Spleen (tissue), 7 donors: ENCODE data around the gene TMEM219.

Experiments
- POLR2A ChIP-seq, 3 donors: fragments of 450-650 bp; IDR thresholded peaks; one replicate each; pipeline ENCODE4 v1.5.1; 2017; ENCODE audit warnings: antibody characterized with exemption in 3 of 3, mild to moderate bottlenecking in 1 of 3
- POLR2AphosphoS5 ChIP-seq, 3 donors: sonication (generic); formaldehyde crosslinking; IDR thresholded peaks; one replicate each; pipeline ENCODE4 v1.5.1; 2017; ENCODE audit warnings: antibody characterized with exemption in 3 of 3
- TF ChIP-seq, protein P1 (sequence below), 11 experiments: fragments of 200-600 bp in 7 of 11; fragments of 450-650 bp in 4 of 11; sonication (generic) in 4 of 11; IDR thresholded peaks in 8 of 11; conservative IDR thresholded peaks in 3 of 11; 1 replicate in 7 of 11; 2 replicates in 4 of 11; pipeline versions ENCODE4 v1.4.0 to v1.8.0; 2016 to 2021; ENCODE audit warnings: antibody characterized with exemption in 11 of 11, inconsistent platforms in 4 of 11, mild to moderate bottlenecking in 1 of 11
- donor health status: DM: no; HTN: no; CAD: no; lungs with moderate emphysema.
- donor health status: DM: no; HTN: no; CAD: no.
- donor health status: DM: no; HTN: no; CAD: no.

- TF ChIP-seq POLR2A (IDR thresholded peaks at IDR 0.05): no peak
- TF ChIP-seq, protein P1, sequence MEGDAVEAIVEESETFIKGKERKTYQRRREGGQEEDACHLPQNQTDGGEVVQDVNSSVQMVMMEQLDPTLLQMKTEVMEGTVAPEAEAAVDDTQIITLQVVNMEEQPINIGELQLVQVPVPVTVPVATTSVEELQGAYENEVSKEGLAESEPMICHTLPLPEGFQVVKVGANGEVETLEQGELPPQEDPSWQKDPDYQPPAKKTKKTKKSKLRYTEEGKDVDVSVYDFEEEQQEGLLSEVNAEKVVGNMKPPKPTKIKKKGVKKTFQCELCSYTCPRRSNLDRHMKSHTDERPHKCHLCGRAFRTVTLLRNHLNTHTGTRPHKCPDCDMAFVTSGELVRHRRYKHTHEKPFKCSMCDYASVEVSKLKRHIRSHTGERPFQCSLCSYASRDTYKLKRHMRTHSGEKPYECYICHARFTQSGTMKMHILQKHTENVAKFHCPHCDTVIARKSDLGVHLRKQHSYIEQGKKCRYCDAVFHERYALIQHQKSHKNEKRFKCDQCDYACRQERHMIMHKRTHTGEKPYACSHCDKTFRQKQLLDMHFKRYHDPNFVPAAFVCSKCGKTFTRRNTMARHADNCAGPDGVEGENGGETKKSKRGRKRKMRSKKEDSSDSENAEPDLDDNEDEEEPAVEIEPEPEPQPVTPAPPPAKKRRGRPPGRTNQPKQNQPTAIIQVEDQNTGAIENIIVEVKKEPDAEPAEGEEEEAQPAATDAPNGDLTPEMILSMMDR (IDR thresholded peaks at IDR 0.05 in 8 of 11, conservative IDR thresholded peaks at IDR 0.05 in 3 of 11): no peak
- no peak for TF ChIP-seq POLR2AphosphoS5 (IDR thresholded peaks at IDR 0.05)
Measured at GRCh38 chr16:30011714-30012504, 50.0 kb downstream of the TMEM219 start.
